Upper lobe of left lung (tissue), 6 donors: ENCODE results near the gene ACAP2. TPM values are rescaled to one million over a fixed set of nuclear protein-coding genes. Genes with fewer than 3 reads are reported as not detected.
"Not testable (repeated sequence)": the region's sequence is repeated elsewhere in the genome, so short reads cannot be mapped to it uniquely, and the experiment has no call there.

Experiments
- ATAC-seq, 2 donors: fragments of 200-7000 bp; cut with Tn5 transposase; one replicate each; pipeline ENCODE4 v1.9.1; 2022; ENCODE audit warnings: mild to moderate bottlenecking in 2 of 2, moderate library complexity in 2 of 2; ENCODE audit not compliant: low FRiP score in 2 of 2
- DNase-seq, 2 donors: peaks; one replicate each; pipeline ENCODE4 v3.0.0-alpha.2; 2019 to 2020
- H3K27ac ChIP-seq, 4 donors: fragments of 200-600 bp; sonication (generic); one replicate each; pipeline ENCODE4 v1.5.1; 2016 to 2019
- H3K27me3 ChIP-seq, 4 donors: fragments of 200-600 bp; sonication (generic); one replicate each; pipeline ENCODE4 v1.5.1; 2017 to 2019
- H3K36me3 ChIP-seq, 4 donors: fragments of 200-600 bp; sonication (generic); one replicate each; pipeline ENCODE4 v1.5.1; 2016 to 2019
- H3K4me1 ChIP-seq, 4 donors: fragments of 200-600 bp; sonication (generic); one replicate each; pipeline ENCODE4 v1.5.1; 2018 to 2019
- H3K4me3 ChIP-seq, 4 donors: fragments of 200-600 bp; sonication (generic); one replicate each; pipeline ENCODE4 v1.5.1; 2017 to 2019; ENCODE audit warnings: mild to moderate bottlenecking in 2 of 4, moderate library complexity in 1 of 4
- H3K9me3 ChIP-seq, 4 donors: fragments of 200-600 bp; sonication (generic); one replicate each; pipeline ENCODE4 v1.5.1; 2018 to 2019
- CTCF ChIP-seq, 6 experiments: fragments of 450-650 bp in 4 of 6; fragments of 200-600 bp in 2 of 6; sonication (generic) in 2 of 6; IDR thresholded peaks; one replicate each; pipeline ENCODE4 v1.5.1; 2016 to 2019; ENCODE audit warnings: antibody characterized with exemption in 6 of 6
- EP300 ChIP-seq, 4 donors: sonication (generic); formaldehyde crosslinking; IDR thresholded peaks; one replicate each; pipeline ENCODE4 v1.5.1; 2017; ENCODE audit warnings: antibody characterized with exemption in 4 of 4, control low read depth in 2 of 4
- POLR2A ChIP-seq, 4 donors: fragments of 450-650 bp; IDR thresholded peaks; one replicate each; pipeline ENCODE4 v1.5.1; 2016 to 2017; ENCODE audit warnings: antibody characterized with exemption in 4 of 4, mild to moderate bottlenecking in 2 of 4
- POLR2AphosphoS5 ChIP-seq, 2 donors: sonication (generic); formaldehyde crosslinking; IDR thresholded peaks; one replicate each; pipeline ENCODE4 v1.5.1; 2017; ENCODE audit warnings: antibody characterized with exemption in 2 of 2
- WGBS, 2 donors: methylation state at CpG; one replicate each; pipeline ENCODE4 v1.1.5; 2017 to 2018; 5-methylcytosine and 5-hydroxymethylcytosine counted together
- total RNA-seq, 6 donors: library from RNA; depleted of rRNA in 4 of 6; stranded (reverse); fragments of >200 nt in 4 of 6; gene quantifications; one replicate each; pipeline versions ENCODE4 v1.1.0 to v1.2.1, GENCODE V29; 2016 to 2021
- donor health status: DM: no; HTN: no; CAD: no; lungs with moderate emphysema.
- donor health status: DM: no; HTN: yes; CAD: no; lungs with severe emphysema.

The ACAP2 gene
- total RNA-seq, 6 donors from 2014 or later: 30.6 to 75.2 (median 52.3) TPM

- no peaks in the 10 kb centered on the region for H3K36me3 ChIP-seq
- no peak overlapping the region for H3K4me3 ChIP-seq
- 87 to 89% methylated on average over 5 of the region's 5 CpGs for WGBS, 2 donors
- no peaks in the 10 kb centered on the region for H3K9me3 ChIP-seq
- no peaks in the 10 kb centered on the region for H3K27me3 ChIP-seq
- no peak overlapping the region for H3K27ac ChIP-seq
- no peak for TF ChIP-seq EP300 (IDR thresholded peaks at IDR 0.05)
- TF ChIP-seq POLR2AphosphoS5 (IDR thresholded peaks at IDR 0.05): no peak
- TF ChIP-seq POLR2A (IDR thresholded peaks at IDR 0.05): no peak
- TF ChIP-seq CTCF (IDR thresholded peaks at IDR 0.05): no peak
- DNase-seq (no peak), ATAC-seq (no peak)
- no peaks in the 10 kb centered on the region for H3K4me1 ChIP-seq
These were observed 25.0 kb upstream of the ACAP2 start for GRCh38 chr3:195467641-195468390.

- Histone ChIP-seq H3K36me3 (no peaks in the 10 kb centered on the region), H3K27me3 (no peaks in the 10 kb centered on the region), H3K27ac (no peak overlapping the region), H3K4me3 (no peak overlapping the region), H3K9me3 (no peaks in the 10 kb centered on the region), H3K4me1 (no peaks in the 10 kb centered on the region)
- DNase-seq: no peak
- no peak for ATAC-seq
- WGBS, 2 donors: 76 to 90% methylated on average over 4 of the region's 4 CpGs
- TF ChIP-seq POLR2AphosphoS5 (IDR thresholded peaks at IDR 0.05) (no peak), CTCF (IDR thresholded peaks at IDR 0.05) (no peak), EP300 (IDR thresholded peaks at IDR 0.05) (no peak), POLR2A (IDR thresholded peaks at IDR 0.05) (no peak)
These were observed 23.4 kb upstream of the ACAP2 start for GRCh38 chr3:195466251-195466650.

- not testable (repeated sequence) for H3K4me3 ChIP-seq, H3K27ac ChIP-seq, ATAC-seq, DNase-seq, H3K36me3 ChIP-seq, H3K27me3 ChIP-seq, H3K4me1 ChIP-seq, H3K9me3 ChIP-seq
- 89% methylated on average over 6 of the region's 6 CpGs for WGBS, 2 donors
These were observed 20.1 kb upstream of the ACAP2 start for GRCh38 chr3:195462922-195463321.

GRCh38 chr3:195462308-195462610, 19.4 kb upstream of the ACAP2 start:
- Histone ChIP-seq H3K27ac (no peak overlapping the region), H3K36me3 (no peaks in the 10 kb centered on the region), H3K9me3 (no peaks in the 10 kb centered on the region), H3K4me3 (no peak overlapping the region), H3K27me3 (no peaks in the 10 kb centered on the region), H3K4me1 (peaks cover 0 to 10% (median 5%) of the 10 kb centered on the region in 4 donors)
- WGBS, 2 donors: 89 to 92% methylated on average over 3 of the region's 3 CpGs
- no peak for TF ChIP-seq CTCF (IDR thresholded peaks at IDR 0.05)
- no peak for TF ChIP-seq EP300 (IDR thresholded peaks at IDR 0.05)
- TF ChIP-seq POLR2A (IDR thresholded peaks at IDR 0.05): no peak
- DNase-seq (no peak), ATAC-seq (no peak)

- 65 to 76% methylated on average over 7 of the region's 7 CpGs for WGBS, 2 donors
- Histone ChIP-seq H3K36me3 (no peaks in the 10 kb centered on the region), H3K4me3 (no peak overlapping the region), H3K4me1 (peaks cover 0 to 10% (median 5%) of the 10 kb centered on the region in 4 donors), H3K27ac (no peak overlapping the region), H3K9me3 (no peaks in the 10 kb centered on the region), H3K27me3 (no peaks in the 10 kb centered on the region)
- no peak for ATAC-seq
- no peak for DNase-seq
- TF ChIP-seq CTCF (IDR thresholded peaks at IDR 0.05) (no peak), POLR2AphosphoS5 (IDR thresholded peaks at IDR 0.05) (no peak), POLR2A (IDR thresholded peaks at IDR 0.05) (no peak), EP300 (IDR thresholded peaks at IDR 0.05) (no peak)
These were observed 18.9 kb upstream of the ACAP2 start for GRCh38 chr3:195461594-195462307.
